GM18502 (cell line): Measurements from ENCODE around the gene GPR157.

Experiments used
- ATAC-seq: cut with Tn5 transposase; IDR thresholded peaks from one replicate; pipeline ENCODE4 v1.9.1; 2021; ENCODE audit warnings: mild to moderate bottlenecking; ENCODE audit not compliant: unreplicated experiment, poor library complexity

GPR157 gene

DNA sequence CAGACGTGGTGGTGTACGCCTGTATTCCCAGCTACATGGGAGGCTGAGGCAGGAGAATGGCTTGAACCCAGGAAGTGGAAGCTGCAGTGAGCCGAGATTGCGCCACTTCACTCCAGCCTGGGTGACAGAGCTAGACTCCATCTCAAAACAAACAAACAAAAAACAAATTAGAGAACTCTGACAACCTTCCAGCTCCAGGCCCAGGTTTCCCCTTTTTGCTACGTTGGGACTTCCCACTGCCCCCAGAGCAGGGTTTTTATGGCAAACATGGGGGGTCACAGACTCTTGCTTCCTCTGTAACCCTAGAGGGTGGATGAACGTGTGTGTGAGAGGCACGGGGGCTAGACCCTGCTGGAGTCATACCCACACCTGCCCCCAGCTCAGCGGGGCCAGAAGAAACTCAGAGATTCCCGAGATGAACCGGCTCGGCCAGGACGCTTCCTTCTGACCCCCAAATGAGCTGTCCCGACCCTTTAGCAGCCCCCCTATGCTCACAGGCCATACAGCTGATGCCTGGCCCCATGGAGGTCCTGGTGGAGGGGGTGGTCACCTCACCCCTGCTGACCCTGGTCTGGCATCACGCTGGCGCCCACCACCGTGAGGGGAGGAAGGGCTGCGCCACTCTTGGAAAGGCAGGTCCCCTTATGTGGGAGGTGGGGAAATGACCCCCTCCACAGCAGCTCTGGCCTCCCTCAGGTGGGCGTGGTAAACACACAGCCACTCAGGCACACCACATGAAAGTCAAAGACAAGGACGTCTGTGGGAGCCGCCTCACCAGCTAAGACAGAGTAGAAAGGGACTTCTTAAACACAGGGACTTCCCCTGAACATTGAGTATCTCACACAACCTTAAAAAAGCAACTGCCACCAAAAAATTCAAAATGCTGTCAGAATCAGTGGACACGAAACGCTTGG is 7.1 kb downstream of the GPR157 start:
- ATAC-seq: no peak

DNA sequence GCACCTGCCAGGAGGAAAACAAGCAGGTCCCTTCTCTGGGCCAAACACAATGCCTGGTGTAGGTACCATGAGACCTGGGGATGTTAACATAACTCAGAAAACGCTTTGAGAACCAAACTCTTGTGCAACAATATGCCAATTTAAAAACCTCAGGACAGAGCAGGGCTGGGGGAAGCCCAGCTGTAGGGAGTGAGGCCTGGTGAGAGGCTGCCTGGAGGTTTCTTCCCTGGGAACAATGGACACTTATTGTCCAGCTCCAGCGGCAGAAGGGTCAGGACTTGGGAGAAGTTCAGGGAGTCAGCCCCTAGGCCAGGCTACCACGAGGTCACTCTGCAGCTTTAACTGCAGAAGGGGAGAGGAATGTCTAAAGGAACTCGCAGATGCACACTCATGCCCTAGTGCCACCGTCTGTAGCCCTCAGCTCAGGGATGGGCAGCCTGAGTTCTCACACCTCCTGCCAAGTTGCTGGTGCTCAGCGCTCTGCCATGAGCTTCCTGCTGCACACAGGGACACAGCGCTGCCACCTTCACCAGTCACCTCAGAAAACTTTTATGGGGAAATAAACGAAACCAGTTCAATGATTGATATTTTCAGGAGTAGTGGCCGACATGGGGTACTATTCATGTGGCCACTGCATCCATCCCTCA is 8.5 kb downstream of the GPR157 start:
- ATAC-seq: no peak

- no peak for ATAC-seq
Observed at GRCh38 chr1:9119745-9120144, 9.2 kb downstream of the GPR157 start.

- ATAC-seq: no peak
Observed at GRCh38 chr1:9118186-9118585, 10.7 kb downstream of the GPR157 start.

- no peak for ATAC-seq
Observed at GRCh38 chr1:9115351-9116205, 13.3 kb downstream of the GPR157 start.

- no peak for ATAC-seq
Observed at GRCh38 chr1:9112961-9113880, 15.7 kb downstream of the GPR157 start.

DNA sequence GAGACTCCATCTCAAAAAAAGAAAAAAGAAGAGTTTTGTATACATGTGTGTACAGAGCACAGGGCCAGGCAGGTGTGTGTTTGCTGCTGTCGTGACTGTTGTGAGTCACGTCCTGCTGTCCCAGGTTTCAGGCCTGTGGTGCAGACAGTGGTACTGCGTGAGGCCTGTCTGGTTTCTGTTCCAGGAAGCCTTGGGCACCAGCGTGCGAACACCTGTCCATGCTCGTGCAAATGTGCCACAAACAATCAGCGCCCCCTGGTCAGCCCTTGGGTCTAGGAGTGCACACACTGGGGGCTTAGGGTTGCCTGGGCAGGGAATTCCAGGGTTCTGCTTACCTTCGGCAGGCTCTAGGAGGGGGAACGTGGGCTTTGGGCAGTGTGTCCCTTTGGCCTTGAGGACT is 16.9 kb downstream of the GPR157 start:
- no peak for ATAC-seq

GRCh38 chr1:9111357-9111691 is 17.6 kb downstream of the GPR157 start:
- no peak for ATAC-seq

GRCh38 chr1:9110669-9111356 is 18.1 kb downstream of the GPR157 start:
- ATAC-seq: no peak

GRCh38 chr1:9108056-9108665 is 20.7 kb downstream of the GPR157 start:
- no peak for ATAC-seq

- ATAC-seq: no peak
Observed at GRCh38 chr1:9107136-9107535, 21.8 kb downstream of the GPR157 start.

GRCh38 chr1:9106286-9106685 is 22.6 kb downstream of the GPR157 start:
- ATAC-seq: no peak

DNA sequence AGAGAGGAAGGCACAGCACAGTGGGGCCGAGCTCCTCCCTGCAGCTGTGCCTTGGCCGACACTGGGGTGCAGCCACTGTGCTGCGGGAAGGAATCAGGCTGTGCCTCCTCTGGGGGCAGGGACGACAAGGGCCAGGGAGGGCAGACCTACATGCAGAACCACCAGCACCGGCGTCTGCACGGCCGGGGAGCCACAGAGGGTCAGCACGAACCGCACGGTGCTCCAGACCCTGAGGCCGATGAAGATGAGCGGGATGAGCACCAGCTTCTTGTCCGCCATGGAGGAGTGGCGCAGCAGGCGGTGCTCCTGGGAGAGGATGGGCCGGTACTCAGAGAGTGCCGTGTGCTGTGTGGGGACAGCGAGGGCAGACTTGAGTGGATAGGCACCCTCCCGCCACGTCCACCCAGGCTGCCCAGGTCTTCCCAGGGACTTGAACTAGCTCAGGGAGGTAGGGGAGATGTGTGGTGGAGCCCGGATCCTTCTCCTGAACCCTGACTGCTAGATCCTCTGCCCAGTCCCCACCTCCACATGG is 23.5 kb downstream of the GPR157 start:
- no peak for ATAC-seq

- no peak for ATAC-seq
Observed at GRCh38 chr1:9101510-9102146, 27.3 kb downstream of the GPR157 start.

- ATAC-seq: no peak
Observed at GRCh38 chr1:9100471-9101043, 28.3 kb downstream of the GPR157 start.

DNA sequence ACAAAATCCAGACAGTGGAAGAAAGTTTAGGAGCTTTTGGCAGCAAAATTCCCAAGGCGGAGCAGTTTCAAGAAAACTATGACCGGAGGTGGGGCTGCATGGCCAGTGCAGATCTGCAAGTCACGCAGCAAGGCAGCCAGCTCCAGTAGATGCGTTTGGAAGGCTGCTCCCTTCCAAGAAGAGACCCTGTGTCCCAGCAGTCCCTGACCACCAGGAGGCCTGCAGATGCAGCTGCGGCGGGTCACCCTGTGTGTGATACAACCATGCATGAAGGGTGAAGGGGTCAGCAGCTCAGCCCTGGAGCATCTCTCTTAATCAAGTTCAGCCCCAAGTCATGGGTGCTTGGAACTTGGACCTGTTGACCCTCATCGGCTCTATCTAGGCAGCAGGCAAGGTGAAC is 29.3 kb downstream of the GPR157 start:
- no peak for ATAC-seq

- ATAC-seq: no peak
Observed at GRCh38 chr1:9097947-9098705, 30.8 kb downstream of the GPR157 start.
